ENCODE data around the gene HACD1. TPM values are rescaled to one million over a fixed set of nuclear protein-coding genes. Genes with fewer than 3 reads are reported as not detected.

The HACD1 gene
- total and polyA plus RNA-seq, 10 of the 15 experiments (the other 5 are each of a cell fraction or from before 2014, with no cell fraction given) = 0.22 to 1.5 (median 0.78) TPM; not detected in 1

- in situ Hi-C loops (cut with MboI) (no loop called here), intact Hi-C loops (cut with micrococcal nuclease; ENCODE audit: unreplicated experiment) (loop anchor here (5.0 kb wide), 1 partner anchor 76 kb away; no protein-coding TSS in a partner anchor)
- ChIA-PET POLR2A (no interaction called here), CTCF (interaction anchor here (1.0 kb wide), 1 partner anchor 236 kb away, joined by 3 read pairs; no protein-coding TSS in a partner anchor), SMC1A (ENCODE audit: uncharacterized antibody, unreplicated experiment) (no interaction called here), RAD21 (ENCODE audit: unreplicated experiment) (no interaction called here)
- Histone ChIP-seq H3K9ac (ENCODE audit: control insufficient read depth, insufficient read depth, low read length) (no peak overlapping the region), H2AFZ (ENCODE audit: control insufficient read depth, low read depth, low read length) (no peak overlapping the region), H3K4me3 (no peak overlapping the region), H3K9me3 (replicated peaks; ENCODE audit: control insufficient read depth, insufficient read depth, low read length) (no peaks in the 10 kb centered on the region), H3K4me1 (ENCODE audit: control insufficient read depth, insufficient read depth, low read length) (peaks cover 4% of the 10 kb centered on the region), H3K79me2 (ENCODE audit: control insufficient read depth, insufficient read depth, low read length) (no peaks in the 10 kb centered on the region), H3K27me3 (replicated peaks in 1 of 2; ENCODE audit: control insufficient read depth in 2 of 2, insufficient read depth in 2 of 2, low read length in 1 of 2) (no peaks in the 10 kb centered on the region), H4K20me1 (ENCODE audit: control insufficient read depth, insufficient read depth) (no peaks in the 10 kb centered on the region), H3K27ac (ENCODE audit: control insufficient read depth, insufficient read depth) (no peak overlapping the region), H3K36me3 (ENCODE audit: control insufficient read depth in 2 of 2, insufficient read depth in 2 of 2, low read length in 1 of 2) (no peaks in the 10 kb centered on the region), H3K4me2 (ENCODE audit: control insufficient read depth, insufficient read depth) (no peak overlapping the region)
- FAIRE-seq = no peak
- 66% methylated on average over 2 of the region's 2 CpGs for whole genome bisulfite sequencing (ENCODE audit: insufficient coverage, insufficient replicate concordance, low lambda C conversion rate, missing lambda C conversion rate)
- ATAC-seq = no peak
- BruUV-seq (replicated peaks) = no TSS peak
- DNase-seq (ENCODE audit: low read depth, low spot score) = no peak
- TF ChIP-seq IKZF2 (IDR thresholded peaks at IDR 0.05) (no peak), TCF7 (IDR thresholded peaks at IDR 0.05; ENCODE audit: borderline replicate concordance) (no peak), ETV6 (conservative IDR thresholded peaks at IDR 0.05 in 1 of 2, IDR thresholded peaks at IDR 0.05 in 1 of 2; ENCODE audit: borderline replicate concordance in 1 of 2, low read depth in 1 of 2) (no peak), NFIC (IDR thresholded peaks at IDR 0.05; ENCODE audit: low read depth, low read length) (no peak), ATF2 (IDR thresholded peaks at IDR 0.05; ENCODE audit: low read length) (no peak), ATF3 (IDR thresholded peaks at IDR 0.05; ENCODE audit: borderline replicate concordance, extremely low read depth, low read depth, low read length) (no peak), NR2C2 (IDR thresholded peaks at IDR 0.05; ENCODE audit: borderline replicate concordance, control insufficient read depth, insufficient read length, low read depth) (no peak), SKIL (IDR thresholded peaks at IDR 0.05; ENCODE audit: low read depth, poor library complexity, severe bottlenecking) (no peak), MEF2B (IDR thresholded peaks at IDR 0.05; ENCODE audit: partially characterized antibody, poor library complexity, severe bottlenecking) (no peak), E2F8 (IDR thresholded peaks at IDR 0.05; ENCODE audit: low read depth, partially characterized antibody) (no peak), POU2F2 (IDR thresholded peaks at IDR 0.05; ENCODE audit: borderline replicate concordance, low read depth, low read length) (no peak), RAD21 (IDR thresholded peaks at IDR 0.05; ENCODE audit: insufficient read depth, low read depth, low read length) (no peak), ZBTB4 (CRISPR knock-in tag; IDR thresholded peaks at IDR 0.05) (no peak), TARDBP (IDR thresholded peaks at IDR 0.05; ENCODE audit: borderline replicate concordance) (no peak)
Observed at GRCh38 chr10:17588420-17588819, 28.8 kb downstream of the HACD1 start.

Measured in GM12878 (cell line).